Measurements from ENCODE around the gene SPATA7.

GRCh38 chr14:88411039-88411438 is 25.6 kb downstream of the SPATA7 start:
- TF ChIP-seq EZH2phosphoT487 (IDR thresholded peaks at IDR 0.05; ENCODE audit: low read depth): no peak
- TF ChIP-seq, protein P1, sequence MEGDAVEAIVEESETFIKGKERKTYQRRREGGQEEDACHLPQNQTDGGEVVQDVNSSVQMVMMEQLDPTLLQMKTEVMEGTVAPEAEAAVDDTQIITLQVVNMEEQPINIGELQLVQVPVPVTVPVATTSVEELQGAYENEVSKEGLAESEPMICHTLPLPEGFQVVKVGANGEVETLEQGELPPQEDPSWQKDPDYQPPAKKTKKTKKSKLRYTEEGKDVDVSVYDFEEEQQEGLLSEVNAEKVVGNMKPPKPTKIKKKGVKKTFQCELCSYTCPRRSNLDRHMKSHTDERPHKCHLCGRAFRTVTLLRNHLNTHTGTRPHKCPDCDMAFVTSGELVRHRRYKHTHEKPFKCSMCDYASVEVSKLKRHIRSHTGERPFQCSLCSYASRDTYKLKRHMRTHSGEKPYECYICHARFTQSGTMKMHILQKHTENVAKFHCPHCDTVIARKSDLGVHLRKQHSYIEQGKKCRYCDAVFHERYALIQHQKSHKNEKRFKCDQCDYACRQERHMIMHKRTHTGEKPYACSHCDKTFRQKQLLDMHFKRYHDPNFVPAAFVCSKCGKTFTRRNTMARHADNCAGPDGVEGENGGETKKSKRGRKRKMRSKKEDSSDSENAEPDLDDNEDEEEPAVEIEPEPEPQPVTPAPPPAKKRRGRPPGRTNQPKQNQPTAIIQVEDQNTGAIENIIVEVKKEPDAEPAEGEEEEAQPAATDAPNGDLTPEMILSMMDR (IDR thresholded peaks at IDR 0.05; ENCODE audit: low read depth, low read length): no peak
